ENCODE measurements around the gene LDLRAD2.

GRCh38 chr1:21845646-21846641 is 33.9 kb downstream of the LDLRAD2 start:
- TF ChIP-seq CTCF (IDR thresholded peaks at IDR 0.05; ENCODE audit: insufficient read depth, low read depth, low read length) (no peak), EZH2 (IDR thresholded peaks at IDR 0.05; ENCODE audit: insufficient read depth, low read length) (no peak)
